Measurements from ENCODE around the gene SLC27A6.

SLC27A6 gene

GRCh38 chr5:129063483-129064113 lies 98.3 kb downstream of the SLC27A6 start:
- no peak for DNase-seq (ENCODE audit: low read depth in 2 of 2)

GRCh38 chr5:129065721-129066120 lies 100.4 kb downstream of the SLC27A6 start:
- no peak for DNase-seq (ENCODE audit: low read depth in 2 of 2)

- DNase-seq (ENCODE audit: low read depth in 2 of 2), result no peak
Measured at GRCh38 chr5:129067745-129068144, 102.5 kb downstream of the SLC27A6 start.

- DNase-seq (ENCODE audit: low read depth in 2 of 2), result no peak
Measured at GRCh38 chr5:129069292-129069691, 104.0 kb downstream of the SLC27A6 start.

GRCh38 chr5:129073111-129073510 lies 107.8 kb downstream of the SLC27A6 start:
- no peak for DNase-seq (ENCODE audit: low read depth in 2 of 2)

- DNase-seq (ENCODE audit: low read depth in 2 of 2), result no peak
Measured at GRCh38 chr5:129074903-129075302, 109.6 kb downstream of the SLC27A6 start.

GRCh38 chr5:129077433-129078075 lies 112.3 kb downstream of the SLC27A6 start:
- DNase-seq (ENCODE audit: low read depth in 2 of 2), result no peak

GRCh38 chr5:129078247-129078646 lies 113.0 kb downstream of the SLC27A6 start:
- no peak for DNase-seq (ENCODE audit: low read depth in 2 of 2)

GRCh38 chr5:129078660-129079059 lies 113.4 kb downstream of the SLC27A6 start:
- DNase-seq (ENCODE audit: low read depth in 2 of 2), result no peak

GRCh38 chr5:129079496-129079895 lies 114.2 kb downstream of the SLC27A6 start:
- no peak for DNase-seq (ENCODE audit: low read depth in 2 of 2)

- no peak for DNase-seq (ENCODE audit: low read depth in 2 of 2)
Measured at GRCh38 chr5:129080766-129081165, 115.5 kb downstream of the SLC27A6 start.

- no peak for DNase-seq (ENCODE audit: low read depth in 2 of 2)
Measured at GRCh38 chr5:129082225-129083136, 117.2 kb downstream of the SLC27A6 start.

All from stimulated activated CD4-positive, alpha-beta T cell treated with anti-CD3 and anti-CD28 coated beads, Interleukin-1b, Interleukin-23, amount 100 ng/mL, for 4 hours (primary cell).